Measurements from ENCODE around the gene SEZ6L2.
"Not testable (repeated sequence)": the region's sequence is repeated elsewhere in the genome, so short reads cannot be mapped to it uniquely, and the experiment has no call there.

The SEZ6L2 gene

GRCh38 chr16:29910819-29911675 is 11.7 kb upstream of the SEZ6L2 start:
- DNase-seq (ENCODE audit: low spot score): no peak

GRCh38 chr16:29909851-29910250 is 10.5 kb upstream of the SEZ6L2 start:
- not testable (repeated sequence) for DNase-seq (ENCODE audit: low spot score)

- no peak for DNase-seq (ENCODE audit: low spot score)
Measured at GRCh38 chr16:29909391-29909790, 10.0 kb upstream of the SEZ6L2 start.

- DNase-seq (ENCODE audit: low spot score): no peak
Measured at GRCh38 chr16:29908719-29909220, 9.4 kb upstream of the SEZ6L2 start.

GRCh38 chr16:29907973-29908372 is 8.6 kb upstream of the SEZ6L2 start:
- no peak for DNase-seq (ENCODE audit: low spot score)

GRCh38 chr16:29906520-29907244 is 7.3 kb upstream of the SEZ6L2 start:
- DNase-seq (ENCODE audit: low spot score): no peak

DNA sequence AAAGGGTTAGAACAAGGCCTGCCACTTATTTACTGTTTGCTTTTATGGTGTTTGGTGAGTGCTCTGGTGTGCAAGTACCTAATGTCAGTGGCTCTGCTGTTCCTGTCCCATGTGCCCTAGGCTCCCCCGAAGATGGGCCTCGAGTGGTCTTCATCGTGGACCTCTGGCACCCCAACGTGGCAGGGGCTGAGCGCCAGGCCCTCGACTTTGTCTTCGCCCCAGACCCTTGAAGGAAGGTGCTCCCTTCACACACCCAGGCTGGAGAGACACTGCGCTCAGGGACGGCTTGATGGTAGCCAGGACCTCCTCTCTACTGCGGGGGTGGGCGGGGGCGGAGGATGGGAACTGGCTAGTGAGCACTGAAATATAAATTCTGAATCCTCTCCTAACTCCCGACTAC is 6.3 kb upstream of the SEZ6L2 start:
- no peak for DNase-seq (ENCODE audit: low spot score)

GRCh38 chr16:29904947-29905346 is 5.6 kb upstream of the SEZ6L2 start:
- no peak for DNase-seq (ENCODE audit: low spot score)

- no peak for DNase-seq (ENCODE audit: low spot score)
Measured at GRCh38 chr16:29903590-29903989, 4.2 kb upstream of the SEZ6L2 start.

GRCh38 chr16:29901607-29901945 is 2.2 kb upstream of the SEZ6L2 start:
- DNase-seq (ENCODE audit: low spot score): no peak

- no peak for DNase-seq (ENCODE audit: low spot score)
Measured at GRCh38 chr16:29900888-29901606, 1.7 kb upstream of the SEZ6L2 start.

GRCh38 chr16:29900102-29900887 is 945 bp upstream of the SEZ6L2 start, which contains the start of gene ASPHD1:
ASPHD1 (plus strand) TSS chr16:29900488; CDS start chr16:29900972, 484 bp downstream.
- DNase-seq (ENCODE audit: low spot score): peak; percentile 87

- no peak for DNase-seq (ENCODE audit: low spot score)
Measured at GRCh38 chr16:29898804-29899515, 390 bp downstream of the SEZ6L2 start.

DNA sequence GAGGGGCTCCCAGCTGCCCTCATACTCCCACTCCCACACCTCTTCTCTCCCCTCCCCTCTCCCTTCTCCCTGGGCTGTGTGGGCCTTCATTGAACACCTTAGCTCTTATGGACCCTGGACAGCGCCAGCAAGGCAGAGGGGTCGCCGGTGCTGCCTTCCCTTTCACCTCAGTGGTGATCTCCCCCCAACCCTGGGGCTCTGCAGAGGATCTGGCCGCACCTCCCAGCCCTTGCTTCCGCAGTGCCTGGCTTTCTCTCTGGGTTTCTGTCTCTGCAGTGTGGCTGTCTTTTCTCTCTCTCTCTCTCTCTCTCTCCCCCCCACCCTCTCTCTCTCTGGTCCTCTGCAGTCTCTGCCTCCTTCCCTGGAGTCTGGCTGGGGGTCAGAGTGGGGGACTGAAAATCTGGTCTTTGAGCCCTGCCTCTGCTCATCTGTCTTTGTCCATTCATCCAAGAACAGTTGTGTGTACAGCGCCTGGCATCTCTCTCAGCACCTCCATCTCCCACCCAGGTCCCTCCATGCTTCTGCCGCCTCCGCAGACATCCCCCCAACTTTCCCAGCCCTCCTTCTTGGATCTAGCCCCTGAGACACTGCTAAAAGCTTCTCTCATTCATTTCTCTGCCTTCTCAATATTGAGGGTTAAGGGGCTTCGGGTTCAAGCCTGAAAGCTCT is 1.1 kb downstream of the SEZ6L2 start:
- no peak for DNase-seq (ENCODE audit: low spot score)

DNA sequence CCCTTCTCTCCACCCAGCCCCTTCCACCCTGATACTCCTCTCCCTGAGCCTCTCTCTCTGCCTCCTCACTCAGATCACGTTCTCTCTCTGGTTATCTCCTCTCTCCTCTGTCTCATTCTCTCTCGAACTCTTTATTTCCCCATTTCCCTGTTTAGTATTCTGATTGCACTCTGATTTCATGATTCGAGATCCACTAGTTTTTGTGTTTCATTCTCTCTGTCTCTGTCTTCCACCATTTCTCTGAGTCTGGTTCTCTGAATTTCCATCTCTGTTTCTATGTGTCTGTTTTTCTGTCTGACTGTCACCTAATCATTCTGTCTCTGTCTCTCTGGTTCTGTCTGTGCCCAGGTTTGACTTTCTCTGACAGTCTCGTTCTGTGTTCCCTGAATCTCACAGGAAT is 2.0 kb downstream of the SEZ6L2 start:
- DNase-seq (ENCODE audit: low spot score): no peak

GRCh38 chr16:29896841-29897240 is 2.5 kb downstream of the SEZ6L2 start:
- no peak for DNase-seq (ENCODE audit: low spot score)

DNA sequence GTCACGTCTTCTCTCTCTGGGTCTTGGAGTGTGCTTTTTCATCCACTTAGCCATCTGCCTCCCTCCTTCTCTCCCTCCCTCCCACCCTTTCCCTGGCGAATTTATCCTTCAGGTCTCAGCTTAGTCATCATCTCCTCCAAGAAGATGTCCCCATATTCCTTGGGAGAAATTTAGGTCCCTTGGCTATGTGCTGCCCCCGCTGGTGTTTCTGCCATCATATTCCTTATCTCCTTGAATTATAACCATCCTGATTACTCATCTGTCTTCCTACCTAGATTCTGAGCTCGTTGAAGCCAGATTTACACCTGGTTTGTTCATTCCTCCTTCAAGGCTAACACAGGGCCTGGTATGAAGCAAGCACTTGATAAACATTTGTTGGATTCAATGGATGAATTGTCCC is 5.0 kb downstream of the SEZ6L2 start:
- DNase-seq (ENCODE audit: low spot score): no peak

DNA sequence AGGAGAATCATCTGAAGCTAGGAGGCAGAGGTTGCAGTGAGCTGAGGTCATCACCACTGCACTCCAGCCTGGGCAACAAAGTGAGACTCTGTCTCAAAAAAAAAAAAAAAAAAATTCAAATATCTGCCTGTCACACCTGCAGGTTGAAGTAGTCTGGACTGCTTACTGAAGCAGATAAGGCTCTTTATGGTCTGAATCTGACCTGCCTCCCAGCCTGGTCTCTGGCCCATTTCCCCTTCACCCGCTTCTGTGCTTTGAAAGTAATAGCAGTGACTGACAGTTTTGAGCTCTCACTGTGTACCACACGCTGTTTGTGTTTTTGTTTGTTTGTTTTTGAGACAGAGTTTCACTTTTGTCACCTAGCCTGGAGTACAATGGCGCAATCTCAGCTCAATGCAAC is 5.8 kb downstream of the SEZ6L2 start:
- DNase-seq (ENCODE audit: low spot score): no peak

- DNase-seq (ENCODE audit: low spot score): no peak
Measured at GRCh38 chr16:29892458-29892813, 6.9 kb downstream of the SEZ6L2 start.
